Heart left ventricle (tissue), 16 donors: ENCODE results near the gene CYB5D1. TPM values are rescaled to one million over a fixed set of nuclear protein-coding genes. Genes with fewer than 3 reads are reported as not detected.

Experiments
- ATAC-seq, 4 donors: fragments of 200-7000 bp; cut with Tn5 transposase; one replicate each; pipeline ENCODE4 v1.9.1; 2020 to 2022; ENCODE audit warnings: moderate library complexity in 4 of 4, mild to moderate bottlenecking in 3 of 4, moderate number of reproducible peaks in 1 of 4
- DNase-seq, 5 donors: peaks; one replicate each; pipeline ENCODE4 v3.0.0-alpha.2; 2020
- H3K27ac ChIP-seq, 12 donors: fragments of 200-600 bp; sonication (generic) in 4 of 12; one replicate each; pipeline versions ENCODE4 v1.5.0 to v1.8.0; 2016 to 2022; ENCODE audit warnings: mild to moderate bottlenecking in 2 of 12
- H3K27me3 ChIP-seq, 9 donors: fragments of 200-600 bp; sonication (generic) in 2 of 9; one replicate each; pipeline versions ENCODE4 v1.5.1 to v1.8.0; 2016 to 2022; ENCODE audit warnings: mild to moderate bottlenecking in 3 of 9
- H3K36me3 ChIP-seq, 9 donors: fragments of 200-600 bp; sonication (generic) in 2 of 9; one replicate each; pipeline versions ENCODE4 v1.5.0 to v1.8.0; 2018 to 2022; ENCODE audit warnings: mild to moderate bottlenecking in 2 of 9
- H3K4me1 ChIP-seq, 12 donors: fragments of 200-600 bp; sonication (generic) in 4 of 12; one replicate each; pipeline versions ENCODE4 v1.5.0 to v1.8.0; 2016 to 2022; ENCODE audit warnings: mild to moderate bottlenecking in 3 of 12
- H3K4me3 ChIP-seq, 12 donors: fragments of 200-600 bp; sonication (generic) in 4 of 12; one replicate each; pipeline versions ENCODE4 v1.5.0 to v1.8.0; 2017 to 2022; ENCODE audit warnings: mild to moderate bottlenecking in 9 of 12, moderate library complexity in 4 of 12
- H3K9me3 ChIP-seq, 12 donors: fragments of 200-600 bp; sonication (generic) in 4 of 12; one replicate each; pipeline versions ENCODE4 v1.5.0 to v1.8.0; 2016 to 2022; ENCODE audit warnings: mild to moderate bottlenecking in 1 of 12
- POLR2A ChIP-seq, 2 donors: fragments of 450-650 bp; IDR thresholded peaks; one replicate each; pipeline ENCODE4 v1.6.1; 2017; ENCODE audit warnings: antibody characterized with exemption in 2 of 2, mild to moderate bottlenecking in 2 of 2, moderate library complexity in 2 of 2
- WGBS, 4 donors: extraction: QIAGEN DNeasy Blood & Tissue Kit in 2 of 4; methylation state at CpG; one replicate each; pipeline versions ENCODE4 v1.1.5 to v1.1.7; 2013 to 2018; 5-methylcytosine and 5-hydroxymethylcytosine counted together
- intact Hi-C, 10 donors: fragments of 100-400 bp; cut with DNase I; formaldehyde crosslinking; loops; one replicate each; pipeline versions ENCODE4 v1.11.1 to v1.14.2; 2022
- polyA plus RNA-seq, 2 donors: library from polyadenylated mRNA; stranded (reverse); fragments of 200-250 nt; gene quantifications; one replicate each; pipeline ENCODE4 v1.2.3, GENCODE V29; 2013
- total RNA-seq, 9 donors: library from RNA; depleted of rRNA in 2 of 9; stranded (reverse); fragments of >200 nt in 2 of 9; fragmentation: NEBNext Ultra II Directional in 3 of 9; extraction: Animal tissue kit (Norgen Biotek cat#: 25700) in 3 of 9; gene quantifications; one replicate each; pipeline versions ENCODE4 v1.1.0 to v1.2.4, GENCODE V29; 2016 to 2023
- TF ChIP-seq, protein P1 (sequence below), 12 donors: fragments of 200-600 bp; sonication (generic) in 4 of 12; IDR thresholded peaks; one replicate each; pipeline versions ENCODE4 v1.5.0 to v1.8.0; 2018 to 2022; ENCODE audit warnings: antibody characterized with exemption in 12 of 12, mild to moderate bottlenecking in 5 of 12
- donor health status: ischemic (EF 13 %, LVEDD 7.1; RV severe dilation, severe dysfunction).
- donor health status: healthy with polysubstance abuse.
- donor health status: DM: no; HTN: yes; CAD: no.
- donor health status: DM: no; HTN: no; CAD: no.
- donor health status: ischemic (EF 25% LVEDD 6.9; RV normal size, moderate dysfunction).
- donor health status: ischemic (EF 25% LVEDD 5.7; RV mildly dilated, moderate dysfunction).
- donor health status: healthy.
- donor health status: DM: yes; HTN: yes; CAD: no.
- donor health status: ischemic (EF 35%, LVEDD 5.7; RV mildly dilated, moderate dysfunction).
- donor health status: nonischemic (EF 11% LVEDD 7.7; RV severe dilation, severe dysfunction).
- donor health status: DM: yes; HTN: yes; CAD: no.
- donor health status: PGD.
- donor health status: ischemic (EF 29% LVEDD 5.4; RV normal size, mild dysfunction).
- donor health status: nonischemic (EF 23%, LVEDD 6.1; RV moderate dilation, normal function).

The CYB5D1 gene
- total and polyA plus RNA-seq, 11 donors = 9.3 to 20.4 (median 15.5) TPM

DNA sequence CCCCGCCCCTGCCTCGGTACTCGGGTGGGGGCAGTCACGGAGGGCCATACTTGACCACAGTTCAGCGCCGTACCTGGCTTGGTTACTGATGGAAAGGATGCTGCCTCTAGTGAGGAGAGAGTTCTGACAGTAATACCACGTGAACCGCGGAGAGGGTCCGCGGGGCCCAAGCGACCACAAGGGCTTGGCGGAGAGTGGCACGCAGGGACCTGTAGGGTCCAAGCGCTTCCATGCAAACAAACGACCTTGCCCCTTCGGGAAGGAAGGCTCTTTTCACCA is 14.6 kb upstream of the CYB5D1 start:
- Histone ChIP-seq H3K4me3 (peak overlapping the region; percentile 48 to 90 (median 80)), H3K36me3 (peaks cover 0 to 41% (median 28%) of the 10 kb centered on the region in 9 donors), H3K9me3 (no peaks in the 10 kb centered on the region), H3K27me3 (no peaks in the 10 kb centered on the region), H3K27ac (peak overlapping the region; percentile 66 to 99 (median 95)), H3K4me1 (peaks cover 11 to 64% (median 45%) of the 10 kb centered on the region in 12 donors)
- WGBS, 4 donors = 0 to 1% (median 0%) methylated on average over 15 to 17 of the region's 17 CpGs
- peak in 1 of 2 donors; percentile 4 for TF ChIP-seq POLR2A (IDR thresholded peaks at IDR 0.05)
- TF ChIP-seq, protein P1, sequence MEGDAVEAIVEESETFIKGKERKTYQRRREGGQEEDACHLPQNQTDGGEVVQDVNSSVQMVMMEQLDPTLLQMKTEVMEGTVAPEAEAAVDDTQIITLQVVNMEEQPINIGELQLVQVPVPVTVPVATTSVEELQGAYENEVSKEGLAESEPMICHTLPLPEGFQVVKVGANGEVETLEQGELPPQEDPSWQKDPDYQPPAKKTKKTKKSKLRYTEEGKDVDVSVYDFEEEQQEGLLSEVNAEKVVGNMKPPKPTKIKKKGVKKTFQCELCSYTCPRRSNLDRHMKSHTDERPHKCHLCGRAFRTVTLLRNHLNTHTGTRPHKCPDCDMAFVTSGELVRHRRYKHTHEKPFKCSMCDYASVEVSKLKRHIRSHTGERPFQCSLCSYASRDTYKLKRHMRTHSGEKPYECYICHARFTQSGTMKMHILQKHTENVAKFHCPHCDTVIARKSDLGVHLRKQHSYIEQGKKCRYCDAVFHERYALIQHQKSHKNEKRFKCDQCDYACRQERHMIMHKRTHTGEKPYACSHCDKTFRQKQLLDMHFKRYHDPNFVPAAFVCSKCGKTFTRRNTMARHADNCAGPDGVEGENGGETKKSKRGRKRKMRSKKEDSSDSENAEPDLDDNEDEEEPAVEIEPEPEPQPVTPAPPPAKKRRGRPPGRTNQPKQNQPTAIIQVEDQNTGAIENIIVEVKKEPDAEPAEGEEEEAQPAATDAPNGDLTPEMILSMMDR (IDR thresholded peaks at IDR 0.05) = no peak
- intact Hi-C loops = loop anchor here in 4 of 10 donors (1.0 to 10.0 kb wide), 7 partner anchors 9 to 608 kb away; partner anchors contain the start of genes PER1 (in 2 of the 4), CHRNB1 (in 1 of the 4), DVL2 (in 1 of the 4) and GABARAP (in 1 of the 4)
- DNase-seq = no peak
- ATAC-seq = no peak

DNA sequence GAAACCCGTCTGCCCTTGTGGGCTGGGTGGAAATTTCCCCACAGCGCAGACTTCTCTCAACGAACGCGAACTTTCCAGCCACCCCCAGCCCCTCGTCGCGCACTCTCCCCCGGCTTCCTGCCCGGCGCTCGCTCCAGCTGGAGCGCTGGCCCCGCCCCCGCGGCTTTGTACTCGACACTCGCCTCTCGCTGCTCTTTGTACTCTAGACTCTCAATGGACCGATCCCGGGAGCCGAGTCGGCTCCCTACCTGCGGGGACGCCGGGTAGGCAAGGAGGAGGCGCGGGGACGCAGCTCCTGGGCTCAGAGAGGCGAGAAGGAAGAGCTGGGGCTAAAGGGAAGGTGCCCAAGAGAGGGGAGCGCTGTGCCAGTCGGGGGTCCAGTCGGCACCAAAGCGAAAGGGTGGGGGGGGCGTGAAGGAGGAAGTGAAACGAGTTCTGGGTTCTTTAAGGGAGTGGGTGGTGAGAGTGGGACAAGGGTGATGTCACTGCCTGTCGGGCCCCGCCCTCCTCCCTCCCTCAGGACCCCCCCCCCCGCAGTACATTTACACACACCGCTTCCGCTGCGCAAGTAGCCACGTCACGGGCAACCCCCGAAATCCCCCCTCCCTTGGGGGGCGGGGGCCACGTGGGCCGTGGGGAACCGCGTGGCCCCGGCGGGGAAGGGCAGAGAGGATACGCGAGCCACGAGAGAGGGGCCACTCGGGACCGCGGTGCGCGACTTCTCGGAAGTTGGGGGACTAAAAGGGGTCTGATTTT is 14.1 kb upstream of the CYB5D1 start:
- Histone ChIP-seq H3K9me3 (no peaks in the 10 kb centered on the region), H3K36me3 (peaks cover 0 to 44% (median 33%) of the 10 kb centered on the region in 9 donors), H3K27ac (peak overlapping the region; percentile 66 to 99 (median 95)), H3K4me3 (peak overlapping the region; percentile 48 to 90 (median 80)), H3K27me3 (no peaks in the 10 kb centered on the region), H3K4me1 (peaks cover 11 to 59% (median 42%) of the 10 kb centered on the region in 12 donors)
- ATAC-seq (peak; percentile 7 to 48 (median 32)), DNase-seq (peak; percentile 86 to 90 (median 88))
- peak in 1 of 2 donors; percentile 27 for TF ChIP-seq POLR2A (IDR thresholded peaks at IDR 0.05)
- TF ChIP-seq, protein P1 (IDR thresholded peaks at IDR 0.05) = no peak
- WGBS, 4 donors = 0 to 2% (median 1%) methylated on average over 44 to 61 of the region's 61 CpGs
- intact Hi-C loops = loop anchor here in 5 of 10 donors (1.0 to 10.0 kb wide), 8 partner anchors 9 to 609 kb away; partner anchors contain the start of genes PER1 (in 2 of the 5), CHRNB1 (in 1 of the 5), DVL2 (in 1 of the 5) and GABARAP (in 1 of the 5)

DNA sequence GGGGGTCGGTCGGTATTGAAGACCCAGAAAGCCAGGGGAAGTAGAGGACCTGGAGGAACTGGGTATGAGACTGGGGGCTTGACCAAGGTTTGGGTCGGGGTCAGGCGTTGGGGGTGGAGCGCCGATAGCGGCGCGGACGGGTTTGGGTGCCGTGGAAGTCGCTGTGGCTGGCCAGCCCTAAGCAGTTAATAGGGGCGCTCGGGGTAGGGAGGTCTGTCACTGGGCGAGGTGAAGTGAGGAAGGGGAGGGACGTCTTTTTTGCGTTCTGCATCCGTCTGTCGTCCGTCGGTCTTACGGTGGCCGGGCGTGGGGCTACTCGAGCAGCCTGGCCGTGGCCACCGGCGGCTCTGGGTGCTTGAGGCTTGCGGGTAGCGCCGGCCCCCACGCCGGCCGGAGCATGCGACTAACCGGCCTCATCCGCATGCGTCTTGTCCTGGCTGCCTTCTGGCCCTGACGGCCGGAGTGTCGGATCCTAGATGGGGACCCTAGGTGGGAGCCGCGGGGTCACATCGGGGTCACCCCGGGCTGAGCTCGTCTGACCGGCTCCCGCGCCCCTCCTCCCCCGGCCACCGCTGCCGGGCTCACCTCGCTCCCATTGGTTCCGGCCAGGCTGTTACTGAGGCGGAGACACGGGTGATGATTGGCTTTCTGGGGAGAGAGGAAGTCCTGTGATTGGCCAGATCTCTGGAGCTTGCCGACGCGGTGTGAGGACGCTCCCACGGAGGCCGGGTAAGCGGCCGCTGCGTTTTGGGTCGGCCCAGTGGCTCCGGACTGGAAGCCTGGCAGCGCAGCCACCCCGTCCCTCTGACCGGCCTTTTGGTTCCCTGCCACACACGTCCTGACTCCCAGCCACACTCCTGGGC is 13.3 kb upstream of the CYB5D1 start:
- Histone ChIP-seq H3K27ac (peak overlapping the region; percentile 66 to 99 (median 95)), H3K4me3 (peak overlapping the region; percentile 48 to 90 (median 80)), H3K4me1 (peaks cover 11 to 51% (median 35%) of the 10 kb centered on the region in 12 donors), H3K9me3 (no peaks in the 10 kb centered on the region), H3K36me3 (peaks cover 0 to 52% (median 41%) of the 10 kb centered on the region in 9 donors), H3K27me3 (no peaks in the 10 kb centered on the region)
- ATAC-seq (peak; percentile 64 to 84 (median 73)), DNase-seq (peak; percentile 93 to 95 (median 94))
- TF ChIP-seq POLR2A (IDR thresholded peaks at IDR 0.05) = peak; percentile 64 to 70
- TF ChIP-seq, protein P1 (IDR thresholded peaks at IDR 0.05) = no peak
- 0% methylated on average over 51 to 71 of the region's 71 CpGs for WGBS, 4 donors
- intact Hi-C loops = loop anchor here in 5 of 10 donors (1.0 to 10.0 kb wide), 7 partner anchors 11 to 610 kb away; partner anchors contain the start of genes PER1 (in 2 of the 5), CHRNB1 (in 1 of the 5), DVL2 (in 1 of the 5) and GABARAP (in 1 of the 5)
